HG02884 (cell line): ENCODE data around the gene FAM83D.

Experiments
- ATAC-seq: cut with Tn5 transposase; IDR thresholded peaks from one replicate; pipeline ENCODE4 v1.9.1; 2021; ENCODE audit warnings: mild to moderate bottlenecking, moderate library complexity; ENCODE audit not compliant: unreplicated experiment

Gene FAM83D

DNA sequence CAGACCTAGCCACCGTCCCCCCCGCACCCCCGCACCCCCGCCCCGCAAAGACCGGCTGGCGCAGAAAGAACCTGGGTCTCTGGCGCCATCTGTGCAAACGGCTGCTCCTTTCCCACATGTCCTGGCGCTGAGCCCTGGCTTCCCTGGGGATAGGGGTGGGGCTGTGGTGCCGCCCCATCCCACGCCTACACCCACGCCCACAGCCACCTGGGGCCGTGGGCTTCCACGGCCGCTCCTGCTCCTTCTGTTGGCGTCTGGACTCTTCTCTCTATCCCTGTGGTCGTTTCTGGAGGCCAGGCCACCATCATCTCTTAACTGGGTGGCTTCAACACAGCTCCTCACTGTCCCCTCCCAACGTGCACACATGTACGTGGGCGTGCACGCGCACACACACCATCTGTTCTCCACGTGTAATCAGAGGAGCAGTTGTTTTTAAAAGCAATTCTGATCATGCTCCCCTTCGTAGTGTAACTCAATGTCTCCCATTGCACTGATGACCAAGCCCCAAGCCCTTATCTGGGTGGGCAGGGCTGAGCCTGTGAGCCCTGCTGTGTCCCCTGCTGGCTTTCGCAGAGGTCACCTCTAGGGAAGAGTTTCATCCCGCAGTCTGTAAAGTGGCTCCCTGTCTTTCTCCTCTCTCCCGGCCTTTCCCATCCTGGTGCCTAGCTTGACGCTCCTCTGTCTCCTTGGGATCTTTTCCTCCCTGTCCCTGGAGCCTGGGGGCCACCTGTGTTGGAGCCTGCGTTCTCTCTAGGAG, 31.9 kb upstream of the FAM83D start:
- no peak for ATAC-seq

DNA sequence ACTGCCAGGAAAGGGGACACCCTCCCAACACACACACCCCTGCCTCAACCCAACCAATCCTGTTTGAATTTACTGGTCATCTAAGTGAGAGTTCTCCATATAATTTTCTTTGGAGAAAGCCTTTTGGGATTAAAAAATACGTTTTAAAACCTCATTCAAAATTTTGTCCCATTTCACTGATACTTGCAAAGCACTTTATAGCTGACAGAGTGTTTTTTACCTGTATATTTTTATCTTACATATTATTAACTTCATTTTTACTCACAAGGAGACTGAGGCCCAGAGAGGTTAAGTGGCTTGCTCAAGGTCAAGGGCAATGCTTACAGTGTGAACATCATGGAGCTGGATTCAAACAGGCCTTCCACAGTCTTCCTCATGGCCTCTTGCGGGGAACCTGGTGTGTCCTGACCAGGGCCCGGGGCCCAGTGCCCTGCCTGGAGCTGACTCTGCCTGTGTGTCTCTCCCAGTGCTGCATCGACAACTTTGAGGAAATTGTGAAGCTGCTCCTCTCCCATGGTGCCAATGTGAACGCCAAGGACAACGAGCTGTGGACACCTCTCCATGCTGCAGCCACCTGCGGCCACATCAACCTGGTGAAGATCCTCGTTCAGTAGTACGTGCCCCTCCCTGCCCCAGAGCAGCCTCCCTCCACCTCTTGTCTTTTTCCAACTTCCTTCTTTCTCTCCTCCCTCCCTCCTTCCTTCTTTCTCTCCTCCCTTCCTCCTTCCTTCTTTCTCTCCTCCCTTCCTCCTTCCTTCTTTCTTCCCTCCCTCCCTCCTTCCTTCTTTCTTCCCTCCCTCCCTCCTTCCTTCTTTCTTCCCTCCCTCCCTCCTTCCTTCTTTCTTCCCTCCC, 30.9 kb upstream of the FAM83D start:
- no peak for ATAC-seq

DNA sequence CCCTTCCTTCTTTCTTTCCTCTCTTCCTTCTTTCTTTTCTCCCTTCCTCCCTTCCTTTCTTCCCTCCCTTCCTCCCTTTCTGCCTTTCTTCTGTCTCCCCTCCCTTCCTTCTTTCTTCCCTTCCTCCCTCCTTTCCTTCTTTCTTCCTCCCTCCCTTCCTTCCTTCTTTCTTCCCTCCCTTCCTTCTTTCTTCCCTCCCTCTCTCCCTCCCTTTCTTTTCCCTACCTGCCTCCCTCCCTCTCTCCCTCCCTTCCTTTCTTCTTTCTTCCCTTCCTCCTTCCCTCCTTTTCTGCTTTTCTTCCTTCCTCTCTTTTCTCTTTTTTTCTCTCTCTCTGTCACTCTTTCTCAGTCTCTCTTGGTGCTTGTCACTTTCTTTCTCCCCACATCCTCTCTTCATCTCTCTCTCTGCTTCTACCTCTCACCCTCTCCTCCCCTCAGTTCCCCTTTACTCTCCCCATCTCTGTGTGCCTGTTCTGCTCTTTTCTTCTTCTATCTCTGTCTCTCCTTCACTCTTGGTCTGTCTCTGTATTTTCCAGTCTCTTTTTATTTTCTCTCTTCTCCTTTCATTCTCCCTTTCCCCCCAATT, 30.1 kb upstream of the FAM83D start:
- ATAC-seq, result no peak

DNA sequence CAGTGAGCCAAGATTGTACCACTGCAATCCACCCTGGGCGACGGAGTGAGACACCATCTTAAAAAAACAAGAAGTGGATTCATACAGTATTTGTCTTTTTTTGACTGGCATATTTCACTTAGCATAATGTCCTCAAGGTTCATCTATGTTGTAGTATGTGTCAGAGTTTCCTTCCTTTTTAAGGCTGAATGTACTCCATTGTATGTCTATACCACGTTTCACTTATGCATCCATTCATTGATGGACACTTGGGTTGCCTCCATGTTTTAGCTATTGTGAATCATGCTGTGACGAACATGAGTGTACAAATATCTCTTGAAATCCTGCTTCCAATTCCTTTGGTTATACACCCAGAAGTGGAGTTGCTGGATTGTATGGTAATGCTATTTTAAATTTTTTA, 28.9 kb upstream of the FAM83D start:
- no peak for ATAC-seq

DNA sequence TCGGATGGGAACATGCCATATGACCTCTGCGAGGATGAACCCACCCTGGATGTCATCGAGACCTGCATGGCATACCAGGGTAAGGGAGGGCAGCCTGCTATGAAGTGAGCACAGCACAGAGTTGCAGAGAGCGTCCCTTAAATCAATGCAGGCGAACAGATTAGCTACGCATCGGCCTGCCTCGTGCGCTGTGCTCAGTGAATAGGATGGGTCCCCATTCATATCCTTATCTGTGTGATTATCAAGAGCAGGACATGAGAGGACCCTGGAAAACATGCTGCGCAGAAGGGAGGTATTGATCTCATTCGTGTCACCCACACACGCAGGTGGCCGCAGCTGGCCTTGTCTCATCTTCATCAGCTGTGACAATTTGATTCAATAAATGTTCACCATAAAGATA, 25.6 kb upstream of the FAM83D start:
- ATAC-seq, result no peak

DNA sequence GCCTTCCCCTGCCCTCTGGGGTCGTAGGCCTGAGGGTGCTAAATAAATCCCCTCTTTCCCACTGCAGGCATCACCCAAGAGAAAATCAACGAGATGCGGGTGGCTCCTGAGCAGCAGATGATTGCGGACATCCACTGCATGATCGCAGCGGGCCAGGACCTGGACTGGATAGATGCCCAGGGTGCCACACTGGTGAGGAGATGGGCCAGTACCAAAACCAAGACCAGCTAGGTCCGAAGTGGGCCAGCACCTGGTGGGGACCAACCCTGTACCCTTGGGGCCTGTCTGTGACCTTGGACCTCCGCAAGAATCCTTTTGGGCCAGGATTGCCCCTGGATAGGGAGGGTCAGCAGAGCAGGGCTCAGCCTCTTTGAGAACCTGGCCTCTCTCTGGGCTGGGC, 23.6 kb upstream of the FAM83D start:
- ATAC-seq, result no peak

DNA sequence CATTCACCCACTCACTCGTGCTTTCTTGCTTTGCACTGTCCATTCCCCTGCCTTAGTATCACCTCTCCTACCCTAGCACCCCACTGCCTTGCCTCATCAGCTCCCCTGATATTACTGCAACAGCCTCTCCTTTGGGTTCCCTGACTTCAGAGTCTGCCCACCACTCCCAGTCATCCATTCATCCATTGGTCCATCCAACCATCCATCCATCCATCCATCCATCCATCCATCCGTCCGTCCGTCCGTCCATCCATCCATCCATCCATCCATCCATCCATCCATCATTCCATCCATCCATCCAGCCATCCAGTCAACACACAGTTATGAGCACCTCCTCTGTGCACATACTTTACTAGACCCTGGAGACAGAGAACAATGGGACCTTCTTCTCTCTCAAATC, 22.9 kb upstream of the FAM83D start:
- no peak for ATAC-seq

DNA sequence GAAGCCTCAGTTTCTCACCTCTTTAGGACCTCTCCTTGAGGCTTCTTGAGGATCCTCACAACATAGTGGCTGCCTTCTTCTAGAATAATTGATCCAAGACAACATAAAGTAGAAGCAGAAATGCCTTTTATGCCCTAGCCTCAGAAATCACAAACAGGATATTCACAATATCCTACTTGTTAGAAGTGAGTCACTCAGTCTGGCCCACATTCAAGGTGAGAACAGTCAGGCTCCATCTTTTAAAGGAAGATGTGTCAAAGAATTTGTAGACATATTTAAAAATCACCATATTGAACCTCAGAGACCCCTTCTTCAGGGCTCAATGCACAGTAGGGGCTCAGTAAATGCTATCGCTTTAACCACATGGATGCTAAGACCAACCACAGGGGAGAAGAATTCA, 20.8 kb upstream of the FAM83D start:
- ATAC-seq, result no peak

DNA sequence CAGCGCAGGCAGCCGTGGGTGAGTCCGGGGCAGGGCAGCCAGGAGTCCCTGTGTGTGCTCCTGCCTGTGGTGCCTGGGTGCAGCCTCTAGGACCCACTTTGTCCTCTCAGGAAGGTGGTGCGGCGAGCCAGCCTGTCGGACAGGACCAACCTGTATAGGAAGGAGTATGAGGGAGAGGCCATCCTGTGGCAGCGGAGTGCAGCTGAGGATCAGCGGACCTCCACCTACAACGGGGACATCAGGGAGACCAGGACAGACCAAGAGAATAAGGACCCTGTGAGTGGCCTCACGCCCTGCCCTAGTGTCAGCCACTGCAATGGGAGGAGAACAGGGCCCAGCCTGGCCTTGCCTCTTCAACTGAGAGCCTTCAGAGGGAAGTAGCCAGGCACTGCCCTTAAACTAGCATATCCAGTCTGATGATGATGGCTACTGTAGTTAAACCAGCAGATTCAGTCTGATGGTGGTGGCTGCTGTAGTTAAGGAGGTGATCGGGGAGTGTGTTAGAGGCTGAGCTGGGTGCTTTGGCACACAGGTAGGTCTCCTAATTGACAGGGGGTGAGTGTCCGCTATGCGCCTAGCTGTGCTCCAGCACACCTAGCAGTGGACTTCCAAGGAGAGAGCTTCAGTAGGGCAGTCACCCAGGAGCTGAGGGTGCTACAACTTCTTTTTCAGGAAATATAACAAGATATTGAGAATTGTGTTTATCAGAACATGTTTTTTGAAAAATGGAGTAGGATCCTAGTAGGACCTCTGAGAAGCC, 18.1 kb upstream of the FAM83D start:
- ATAC-seq, result no peak

DNA sequence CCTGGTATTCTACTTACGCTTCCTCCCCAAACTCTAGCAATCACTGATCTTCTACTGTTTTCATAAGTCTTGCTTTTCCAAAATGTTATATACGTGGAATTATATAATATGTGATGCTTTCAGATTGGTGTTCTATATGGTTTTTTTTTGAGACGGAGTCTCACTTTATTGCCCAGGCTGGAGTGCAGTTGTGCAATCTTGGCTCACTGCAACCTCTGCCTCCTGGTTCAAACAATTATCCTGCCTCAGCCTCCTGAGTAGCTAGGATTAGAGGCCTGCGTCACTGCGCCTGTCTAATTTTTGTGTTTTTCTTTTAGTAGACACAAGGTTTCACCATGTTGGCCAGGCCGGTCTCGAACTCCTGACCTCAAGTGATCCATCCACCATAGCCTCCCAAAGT, 10.9 kb upstream of the FAM83D start:
- ATAC-seq, result no peak

DNA sequence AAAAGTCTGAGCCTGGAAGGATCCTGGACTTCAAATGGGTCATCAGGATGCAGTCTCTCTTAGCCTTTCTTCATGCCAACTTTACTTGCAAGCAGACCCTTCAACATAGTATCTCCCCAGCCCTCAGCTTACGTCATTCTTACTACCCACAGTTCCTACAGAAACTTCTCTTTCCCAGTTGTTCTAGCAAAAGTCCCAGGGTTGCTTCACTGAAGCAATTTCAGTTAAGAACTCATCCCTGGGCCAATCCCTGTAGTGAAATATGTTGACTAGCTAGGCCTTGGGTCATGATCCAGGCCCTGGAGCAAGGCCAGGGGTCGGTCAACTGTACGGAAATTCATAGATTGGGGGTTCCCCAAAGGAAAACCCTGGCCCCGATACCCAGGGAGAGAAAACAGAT, 8.6 kb upstream of the FAM83D start:
- no peak for ATAC-seq

DNA sequence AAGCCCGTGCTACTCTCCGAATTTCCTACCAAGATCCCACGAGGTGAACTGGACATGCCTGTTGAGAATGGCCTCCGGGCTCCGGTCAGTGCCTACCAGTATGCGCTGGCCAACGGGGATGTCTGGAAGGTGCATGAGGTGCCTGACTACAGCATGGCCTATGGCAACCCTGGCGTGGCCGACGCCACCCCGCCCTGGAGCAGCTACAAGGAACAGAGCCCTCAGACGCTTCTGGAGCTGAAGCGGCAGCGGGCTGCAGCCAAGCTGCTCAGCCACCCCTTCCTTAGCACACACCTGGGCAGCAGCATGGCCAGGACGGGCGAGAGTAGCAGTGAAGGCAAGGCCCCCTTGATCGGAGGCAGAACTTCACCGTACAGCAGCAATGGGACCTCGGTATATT, 8.0 kb upstream of the FAM83D start:
- ATAC-seq, result no peak

DNA sequence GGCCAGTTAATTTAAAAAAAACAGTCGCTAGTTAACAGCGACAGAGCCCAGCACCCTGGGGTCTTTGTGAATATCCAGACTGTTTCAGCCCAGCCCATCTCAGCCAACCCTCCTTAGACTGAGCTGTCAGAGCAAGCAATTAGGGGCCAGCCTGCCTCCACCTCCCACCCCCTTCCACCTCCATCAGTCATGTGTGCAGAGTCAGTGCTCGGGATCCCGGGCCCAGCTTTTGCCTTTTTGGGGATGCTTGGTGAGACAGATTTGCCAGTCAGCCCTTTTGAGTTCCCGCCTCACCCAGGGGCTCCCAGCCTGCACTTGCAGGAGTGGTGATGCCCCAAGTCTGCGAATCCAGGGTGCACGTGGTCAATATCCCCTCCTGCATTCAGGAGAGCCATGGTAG, 6.5 kb upstream of the FAM83D start:
- ATAC-seq, result no peak

DNA sequence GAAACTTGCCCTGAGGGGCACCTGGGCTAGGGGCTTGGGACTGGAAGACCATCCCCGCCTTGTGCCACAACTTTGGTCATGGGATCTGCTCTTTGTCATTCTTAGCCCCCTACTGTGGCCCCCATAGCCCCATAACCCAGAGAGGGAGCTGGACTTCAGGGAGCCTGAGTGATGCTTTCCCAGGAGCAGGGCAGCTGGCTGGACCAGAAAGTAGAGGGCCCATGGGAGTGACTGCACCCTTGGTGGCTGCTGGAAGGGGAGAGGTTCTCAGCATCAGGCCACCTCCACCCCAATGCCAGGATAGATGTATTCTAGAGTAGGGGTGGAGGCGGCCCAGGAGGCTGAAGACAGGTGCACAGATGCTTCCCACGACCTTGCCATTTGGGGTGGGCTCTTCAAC, 5.8 kb upstream of the FAM83D start:
- no peak for ATAC-seq

DNA sequence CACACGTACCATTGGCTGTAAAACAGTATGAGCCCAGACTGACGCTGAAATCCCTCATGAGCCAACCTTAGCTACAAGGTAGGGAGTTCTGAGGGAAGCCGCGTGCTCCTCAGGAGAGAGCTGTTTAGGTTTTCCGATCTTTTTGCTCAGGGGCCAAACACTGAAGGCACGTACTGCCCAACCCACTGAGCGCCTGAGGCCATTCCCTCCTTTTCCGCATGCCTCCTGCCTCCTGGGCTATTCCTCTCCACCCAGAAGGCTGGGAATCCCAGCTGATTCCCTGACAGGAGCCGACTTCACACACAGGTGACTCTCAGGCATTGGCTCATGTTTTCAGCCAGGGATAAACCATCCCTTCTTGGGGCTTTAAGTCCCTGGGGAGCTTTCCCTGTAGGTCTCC, 5.4 kb upstream of the FAM83D start:
- ATAC-seq, result no peak

DNA sequence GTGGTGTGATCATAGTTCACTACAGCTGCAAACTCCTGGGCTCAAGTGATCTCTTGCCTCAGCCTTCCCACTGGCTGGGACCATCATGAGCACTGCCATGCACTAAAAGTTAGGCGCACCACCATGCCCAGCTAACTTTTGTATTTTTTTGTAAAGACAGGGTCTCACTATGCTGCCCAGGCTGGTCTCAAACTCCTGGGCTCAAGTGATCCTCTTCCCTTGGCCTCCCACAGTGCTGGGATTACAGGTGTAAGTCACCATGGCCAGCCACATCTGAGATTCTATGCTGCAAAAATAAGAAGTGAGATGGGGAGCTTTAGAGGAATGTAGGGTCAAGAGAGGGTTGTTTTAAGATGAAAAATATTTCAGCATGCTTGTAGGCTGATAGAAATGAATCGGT, 1.5 kb upstream of the FAM83D start:
- ATAC-seq, result no peak

DNA sequence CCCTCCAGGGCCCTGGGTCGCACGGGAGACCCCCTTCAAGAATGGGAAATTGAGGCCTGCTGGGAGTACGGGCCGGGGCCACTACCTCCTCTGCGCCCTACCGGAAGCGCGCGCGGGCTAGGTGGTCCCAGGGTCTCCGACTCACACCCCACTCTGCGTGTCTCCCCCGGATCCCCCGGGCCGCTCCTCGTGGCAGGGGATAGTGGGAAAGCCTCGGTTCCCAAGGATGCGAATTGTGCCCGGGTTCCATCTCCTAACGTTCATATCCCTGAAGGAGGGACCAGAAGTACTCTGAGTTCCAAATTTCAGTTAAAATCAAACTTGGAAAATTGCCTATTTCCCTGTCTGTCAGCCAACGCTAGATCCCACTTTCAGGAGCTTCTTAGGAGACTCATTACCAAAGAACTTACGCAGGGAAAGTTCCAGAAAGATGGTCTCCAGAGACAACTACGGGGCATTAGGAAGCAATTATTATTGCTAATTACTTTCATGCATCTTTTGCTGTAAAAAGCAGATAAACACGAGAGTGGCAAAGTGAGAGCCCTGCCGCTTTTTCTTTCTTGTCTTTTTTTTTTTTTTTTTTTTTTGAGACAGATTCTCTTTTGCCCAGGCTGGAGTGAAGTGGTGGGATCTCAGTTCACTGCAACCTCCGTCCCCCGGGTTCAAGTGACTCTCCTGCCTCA, 858 bp downstream of the FAM83D start:
- peak; percentile 5 for ATAC-seq

DNA sequence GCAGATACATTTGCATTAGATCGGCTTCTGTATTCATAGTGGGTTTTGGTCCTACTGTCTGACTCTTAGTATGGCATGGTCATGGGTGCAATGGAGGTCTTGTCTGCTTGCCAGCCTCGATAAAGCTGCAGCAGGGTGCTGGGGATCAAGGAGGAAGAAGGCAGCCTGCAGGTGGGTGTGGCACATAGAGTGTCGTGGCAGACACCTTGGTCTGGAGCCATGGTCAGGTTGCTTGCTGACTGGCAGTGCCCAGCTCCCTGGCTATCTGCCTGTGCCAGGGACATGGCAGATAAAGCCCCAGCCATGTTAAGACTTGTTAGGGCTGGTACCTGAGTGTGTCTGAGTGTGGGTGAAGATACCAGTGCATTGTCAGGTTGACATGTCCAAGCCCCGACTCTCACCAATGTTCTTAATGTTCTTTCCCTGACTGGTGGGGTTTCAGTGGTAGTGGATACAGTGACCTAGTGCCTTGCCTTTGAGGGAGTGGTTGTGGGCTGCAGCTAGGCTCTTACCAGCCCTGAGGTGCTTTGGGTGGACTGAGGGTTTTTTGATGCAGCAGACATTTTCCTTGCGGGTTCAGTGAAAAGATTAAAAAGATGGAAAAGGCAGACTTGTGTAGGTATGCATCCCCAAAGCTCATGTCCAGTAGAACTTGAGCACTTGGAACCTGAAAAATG, 1.8 kb downstream of the FAM83D start:
- no peak for ATAC-seq

DNA sequence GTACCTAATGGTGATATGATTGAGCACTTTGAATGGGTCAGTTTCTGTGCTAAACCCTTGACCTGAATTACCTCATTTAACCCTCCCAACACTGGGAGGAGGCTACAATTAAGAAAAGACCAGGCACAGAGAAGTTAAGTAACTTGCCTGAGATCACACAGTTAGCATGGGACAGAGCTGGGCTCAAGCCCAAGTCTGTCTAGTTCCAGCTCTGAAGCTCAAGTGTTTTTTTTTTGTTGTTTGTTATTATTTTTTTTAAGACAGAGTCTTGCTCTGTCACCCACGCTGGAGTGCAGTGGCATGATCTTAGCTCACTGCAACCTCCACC, 4.0 kb downstream of the FAM83D start:
- ATAC-seq, result no peak

DNA sequence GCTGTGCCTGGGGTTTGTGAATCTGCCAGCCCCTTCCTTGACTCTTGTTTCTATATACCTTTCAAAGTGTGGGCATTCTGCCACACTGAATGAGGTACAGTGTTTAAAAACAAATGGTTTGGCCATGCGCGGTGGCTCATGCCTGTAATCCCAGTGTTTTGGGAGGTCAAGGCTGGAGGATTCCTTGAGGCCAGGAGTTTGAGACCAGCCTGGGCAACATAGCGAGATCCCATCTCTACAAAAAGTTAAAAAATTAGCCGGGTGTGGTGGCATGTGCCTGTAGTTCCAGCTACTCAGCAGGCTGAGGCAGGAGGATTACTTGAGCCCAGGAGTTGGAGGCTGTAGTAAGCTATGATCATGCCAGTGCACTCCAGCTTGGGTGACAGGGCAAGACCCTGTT, 5.8 kb downstream of the FAM83D start:
- ATAC-seq, result no peak
